ENCODE data around the gene KNDC1. TPM values are rescaled to one million over a fixed set of nuclear protein-coding genes. Genes with fewer than 3 reads are reported as not detected.

KNDC1 gene
- polyA plus RNA-seq, 6 donors from 2014 or later = 0.04 to 0.08 (median 0.08) TPM; not detected in 3

DNA sequence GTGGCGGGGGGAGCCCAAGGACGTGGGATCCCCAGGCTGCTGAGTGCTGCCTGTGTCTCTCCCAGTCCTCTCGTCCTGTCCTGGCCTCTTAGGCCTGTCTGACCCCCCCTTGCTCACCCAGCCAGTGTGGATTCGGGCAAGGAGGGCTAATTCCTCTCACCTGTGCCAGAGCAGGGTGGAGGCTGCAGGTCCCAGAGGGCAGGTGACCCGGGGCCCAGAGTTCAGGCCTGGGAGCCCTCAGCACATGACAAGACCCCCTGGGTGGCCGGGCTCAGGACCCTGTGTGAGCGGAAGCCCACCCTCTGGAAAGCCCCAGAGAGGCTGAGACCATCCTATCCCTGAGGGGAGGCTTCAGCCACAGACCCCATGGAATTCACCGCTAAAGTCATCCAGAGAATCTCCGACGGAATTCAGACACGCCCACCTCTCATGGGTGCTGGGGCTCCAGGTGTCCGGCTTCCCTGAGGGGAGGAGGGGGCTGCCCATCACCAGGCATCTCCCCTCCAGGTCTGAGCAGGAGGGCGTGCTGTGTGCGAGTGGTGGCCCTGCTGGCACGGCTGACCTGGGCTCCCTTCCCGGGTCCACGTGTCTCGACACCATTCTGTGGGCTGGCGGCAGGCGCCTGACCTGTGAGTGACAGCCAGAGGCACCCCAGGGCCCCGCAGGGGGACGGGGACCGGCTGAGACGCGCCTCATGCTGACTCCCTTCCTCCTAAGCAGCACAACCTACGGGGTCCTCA, 5.0 kb downstream of the KNDC1 start:
- peaks cover 12 to 50% (median 31%) of the 10 kb centered on the region in 3 donors for H3K27me3 Mint-ChIP-seq

DNA sequence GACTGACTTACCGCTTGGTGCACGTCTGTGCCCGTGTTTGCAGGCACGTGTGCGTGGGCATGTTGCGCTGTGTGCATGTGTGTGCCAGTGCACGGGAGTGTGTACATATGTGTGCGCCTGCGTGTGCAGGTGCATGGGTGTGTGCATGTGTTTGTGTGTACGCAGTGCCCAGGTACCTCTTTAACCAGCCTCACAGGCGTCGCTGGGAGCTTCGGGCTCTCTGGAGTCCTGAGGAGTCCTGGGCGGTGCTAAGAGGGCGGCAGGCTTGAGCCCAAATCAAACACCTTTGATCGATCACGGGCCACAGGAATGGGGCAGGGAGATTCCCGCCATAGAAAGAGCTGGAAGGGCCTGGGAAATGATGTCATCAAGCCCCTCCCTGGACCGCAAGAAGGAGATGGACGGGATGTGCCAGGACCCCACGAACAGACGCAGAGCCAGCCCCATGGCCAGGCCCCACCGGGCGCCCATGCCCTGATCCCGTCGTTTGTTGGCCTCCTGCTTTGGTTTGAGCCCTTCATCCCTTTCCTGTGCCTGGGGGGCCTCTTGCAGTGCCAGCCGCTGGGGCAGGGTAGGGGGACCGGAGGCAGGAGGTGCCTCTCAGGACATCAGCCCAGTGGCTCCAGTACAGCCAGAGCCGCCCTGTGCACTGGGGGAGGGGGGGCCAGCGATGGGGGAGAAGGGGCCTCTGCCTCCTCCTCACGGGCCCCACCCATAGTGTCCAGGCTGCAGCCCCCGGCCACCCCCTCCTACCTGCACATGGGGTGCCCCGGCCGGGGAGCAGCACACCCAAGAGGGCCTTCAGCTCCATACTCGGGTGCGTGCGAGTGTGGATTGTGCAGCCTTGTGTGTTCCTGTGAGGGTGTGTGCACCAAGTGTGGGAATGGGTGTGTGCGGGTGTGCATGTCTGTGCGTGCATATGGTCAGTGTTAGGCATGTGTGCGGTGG, 5.8 kb downstream of the KNDC1 start:
- DNase-seq = no peak
- no peak for ATAC-seq (ENCODE audit: low read depth in 2 of 2)
- peaks cover 12 to 51% (median 31%) of the 10 kb centered on the region in 3 donors for H3K27me3 Mint-ChIP-seq
- peaks cover 0 to 8% of the 10 kb centered on the region in 2 donors for H3K36me3 Mint-ChIP-seq
- peak overlapping the region in 1 of 8 donors; percentile 45 for H3K4me3 Mint-ChIP-seq
- no peak overlapping the region for H3K27ac Mint-ChIP-seq
- H3K4me1 Mint-ChIP-seq = peaks cover 0 to 4% (median 2%) of the 10 kb centered on the region in 3 donors
- H3K9me3 Mint-ChIP-seq = peaks cover 0 to 1% (median 0%) of the 10 kb centered on the region in 7 donors

More for the DNA sequence above, 5.0 kb downstream of the KNDC1 start:
- Mint-ChIP-seq H3K9me3 (peaks cover 0 to 1% (median 0%) of the 10 kb centered on the region in 7 donors), H3K36me3 (peaks cover 0 to 8% of the 10 kb centered on the region in 2 donors), H3K27ac (no peak overlapping the region), H3K4me3 (no peak overlapping the region), H3K4me1 (peaks cover 0 to 4% (median 2%) of the 10 kb centered on the region in 3 donors)
- no peak for ATAC-seq (ENCODE audit: low read depth in 2 of 2)
- DNase-seq = no peak

DNA sequence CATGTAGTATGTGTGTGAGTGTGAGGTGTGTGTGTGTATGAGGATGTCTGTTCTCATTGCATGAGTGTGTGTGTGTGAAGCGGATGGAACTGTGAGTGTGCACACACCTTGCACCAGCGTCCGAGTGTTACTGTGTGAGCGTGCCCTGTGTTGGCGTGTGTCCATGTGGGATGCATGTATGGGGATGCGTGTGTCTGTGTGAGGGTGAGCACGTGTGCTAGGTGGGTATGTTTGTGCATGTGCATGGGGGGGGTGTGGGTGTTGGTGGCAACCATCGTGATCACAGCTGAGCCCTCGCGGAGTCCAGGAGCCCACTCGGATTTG, 6.4 kb downstream of the KNDC1 start:
- Mint-ChIP-seq H3K4me1 (peaks cover 0 to 4% (median 0%) of the 10 kb centered on the region in 3 donors), H3K4me3 (no peak overlapping the region), H3K9me3 (peaks cover 0 to 1% (median 0%) of the 10 kb centered on the region in 7 donors), H3K36me3 (peaks cover 0 to 8% of the 10 kb centered on the region in 2 donors), H3K27ac (no peak overlapping the region), H3K27me3 (peaks cover 12 to 45% (median 31%) of the 10 kb centered on the region in 3 donors)
- ATAC-seq (ENCODE audit: low read depth in 2 of 2) = no peak
- no peak for DNase-seq

DNA sequence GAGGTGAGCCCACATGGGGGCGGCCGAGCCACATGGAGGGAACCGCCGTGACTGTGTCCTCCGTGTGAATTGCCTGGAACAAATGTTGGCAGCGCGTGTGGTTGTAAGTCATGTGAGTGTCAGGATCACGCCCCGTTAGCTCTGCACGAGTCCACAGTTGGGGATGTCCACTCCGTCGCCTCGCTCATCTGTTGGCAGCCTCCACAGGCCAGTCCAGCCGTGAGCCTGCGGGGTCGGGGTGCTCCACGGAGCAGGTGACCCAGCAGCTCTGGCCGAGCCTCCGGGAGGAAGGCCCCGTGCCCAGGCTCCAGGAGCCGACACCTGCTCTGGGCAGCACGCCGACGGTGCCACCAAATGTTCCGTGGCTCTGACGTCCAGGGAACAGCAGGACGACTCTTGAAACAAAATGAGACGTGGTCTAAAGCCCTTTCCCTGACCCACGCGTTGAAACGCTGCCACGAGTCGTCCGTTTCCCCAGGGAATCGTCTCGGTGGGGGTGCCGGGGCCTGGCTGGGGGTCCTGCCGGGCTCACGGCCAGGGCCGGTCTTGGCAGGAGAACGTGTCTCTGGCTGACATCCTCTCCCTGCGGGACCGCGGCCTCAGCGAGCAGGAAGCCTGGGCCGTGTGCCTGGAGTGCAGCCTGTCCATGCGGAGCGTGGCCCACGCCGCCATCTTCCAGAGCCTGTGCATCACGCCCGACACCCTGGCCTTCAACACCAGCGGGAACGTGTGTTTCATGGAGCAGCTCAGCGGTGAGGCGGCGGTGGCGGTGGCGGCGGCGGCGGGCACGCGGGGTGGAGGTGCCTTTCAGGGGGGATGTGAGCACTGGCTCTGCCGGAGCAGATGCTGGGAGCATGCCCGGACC, 7.0 kb downstream of the KNDC1 start:
- no peak overlapping the region for H3K27ac Mint-ChIP-seq
- no peak for ATAC-seq (ENCODE audit: low read depth in 2 of 2)
- H3K27me3 Mint-ChIP-seq = peaks cover 12 to 42% (median 32%) of the 10 kb centered on the region in 3 donors
- no peak overlapping the region for H3K4me3 Mint-ChIP-seq
- no peak for DNase-seq
- peaks cover 0 to 8% of the 10 kb centered on the region in 2 donors for H3K36me3 Mint-ChIP-seq
- peaks cover 0 to 4% (median 0%) of the 10 kb centered on the region in 3 donors for H3K4me1 Mint-ChIP-seq
- H3K9me3 Mint-ChIP-seq = peaks cover 0 to 3% (median 0%) of the 10 kb centered on the region in 7 donors

DNA sequence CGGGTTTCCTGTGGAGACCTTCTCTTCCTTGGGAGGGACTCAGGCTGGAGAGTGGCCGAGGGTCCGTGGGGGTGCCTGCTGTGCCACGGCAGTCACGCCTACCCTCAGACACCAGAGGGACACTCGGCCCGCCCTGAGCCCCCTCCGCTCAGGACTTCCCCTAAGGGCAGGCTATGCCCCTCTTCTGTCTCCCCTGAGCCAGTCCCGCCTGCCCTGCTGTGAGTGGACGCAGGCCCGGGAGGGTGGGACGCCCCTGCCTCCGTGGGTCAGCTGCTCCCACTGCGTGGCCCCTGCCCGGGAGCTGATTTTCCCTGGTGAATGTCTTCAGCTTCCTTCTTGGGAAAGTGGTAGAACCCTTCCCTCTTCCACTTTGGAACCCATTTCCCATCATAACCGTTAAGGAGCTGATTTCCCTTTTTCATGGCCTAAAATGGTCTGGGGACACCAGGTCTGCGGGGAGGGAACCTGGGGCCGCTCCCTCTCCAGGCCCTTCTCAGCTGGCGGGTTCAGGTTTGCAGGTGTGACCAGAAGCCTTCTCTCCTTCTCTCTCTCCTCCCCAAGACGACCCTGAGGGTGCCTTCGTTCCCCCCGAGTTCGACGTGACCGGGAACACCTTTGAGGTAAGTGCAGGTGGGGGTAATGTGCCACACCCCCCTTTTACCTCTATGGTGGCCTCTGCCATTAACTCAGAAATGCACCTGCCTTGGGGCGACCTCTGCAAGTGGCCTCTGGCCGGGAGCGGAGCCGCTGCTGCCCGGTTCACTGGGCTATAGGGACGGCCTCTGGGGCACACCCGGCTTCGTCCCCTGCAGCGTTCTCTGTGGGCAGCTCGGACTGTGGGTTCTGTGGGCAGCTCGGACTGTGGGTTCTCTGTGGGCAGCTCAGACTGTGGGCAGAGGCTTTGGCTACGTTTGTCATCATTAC, 7.9 kb downstream of the KNDC1 start:
- Mint-ChIP-seq H3K27me3 (peaks cover 5 to 40% (median 31%) of the 10 kb centered on the region in 3 donors), H3K4me3 (no peak overlapping the region), H3K4me1 (peaks cover 0 to under 1% (median 0%) of the 10 kb centered on the region in 3 donors), H3K9me3 (peaks cover 0 to 3% (median 0%) of the 10 kb centered on the region in 7 donors), H3K27ac (no peak overlapping the region), H3K36me3 (peaks cover 0 to 3% of the 10 kb centered on the region in 2 donors)
- ATAC-seq (ENCODE audit: low read depth in 2 of 2) (no peak), DNase-seq (no peak)

DNA sequence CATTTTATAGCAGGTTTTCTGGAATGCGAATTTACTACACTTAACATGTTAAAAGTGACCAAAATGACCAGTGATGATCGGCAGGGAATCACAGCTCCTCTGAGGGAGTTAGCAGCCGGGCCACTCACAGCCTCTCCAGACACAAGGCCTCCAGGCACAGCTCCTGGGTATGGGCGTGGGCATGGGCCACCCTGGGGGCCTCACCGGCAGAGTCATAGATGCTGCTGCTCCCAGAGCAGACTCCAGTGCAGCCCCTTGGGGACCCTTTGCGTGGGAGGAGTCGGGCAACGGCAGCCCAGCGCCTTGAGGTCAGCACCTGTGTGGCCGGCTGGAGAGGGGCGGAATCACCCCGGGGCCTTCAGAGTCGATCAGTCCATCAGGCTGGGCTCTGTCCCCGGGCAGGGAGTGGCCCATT, 8.6 kb downstream of the KNDC1 start:
- no peak for ATAC-seq (ENCODE audit: low read depth in 2 of 2)
- H3K9me3 Mint-ChIP-seq = peaks cover 0 to 3% (median 0%) of the 10 kb centered on the region in 7 donors
- H3K27ac Mint-ChIP-seq = no peak overlapping the region
- no peak for DNase-seq
- H3K4me3 Mint-ChIP-seq = no peak overlapping the region
- H3K27me3 Mint-ChIP-seq = peaks cover under 1 to 40% (median 30%) of the 10 kb centered on the region in 3 donors
- no peaks in the 10 kb centered on the region for H3K4me1 Mint-ChIP-seq
- H3K36me3 Mint-ChIP-seq = no peaks in the 10 kb centered on the region

DNA sequence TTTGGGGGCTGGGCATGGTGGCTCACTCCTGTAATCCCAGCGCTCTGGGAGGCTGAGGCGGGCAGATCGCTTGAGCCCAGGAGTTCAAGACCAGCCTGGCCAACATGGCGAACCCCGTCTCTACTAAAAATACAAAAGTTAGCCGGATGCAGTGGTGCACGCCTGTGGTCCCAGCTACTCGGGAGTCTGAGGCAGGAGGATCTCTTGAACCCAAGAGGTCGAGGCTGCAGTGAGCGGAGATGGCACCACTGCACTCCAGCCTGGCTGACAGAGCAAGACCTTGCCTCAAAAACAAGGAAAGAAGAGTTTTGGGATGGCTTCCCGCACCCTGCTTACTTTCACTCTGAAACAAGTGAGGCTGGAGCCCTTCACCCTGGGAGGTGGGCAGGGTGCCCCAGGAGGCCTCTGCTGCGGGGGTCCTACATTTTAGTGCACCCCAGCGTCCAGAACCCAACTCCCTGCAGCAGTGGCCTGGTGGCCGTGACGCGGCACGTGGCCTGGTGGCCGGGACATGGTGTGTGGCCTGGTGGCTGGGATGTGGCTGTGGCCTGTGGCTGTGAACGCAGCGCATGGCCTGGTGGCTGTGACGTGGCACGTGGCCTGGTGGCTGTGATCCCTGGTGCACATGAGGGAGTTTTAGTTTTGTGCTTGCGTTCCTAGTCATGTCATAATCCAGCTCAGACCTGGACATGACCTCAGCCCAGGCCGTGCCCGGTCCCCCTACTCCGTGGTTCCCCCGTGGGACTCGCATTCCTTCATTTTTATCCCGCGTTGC, 9.3 kb downstream of the KNDC1 start:
- peaks cover 0 to 2% (median 1%) of the 10 kb centered on the region in 3 donors for H3K4me1 Mint-ChIP-seq
- ATAC-seq (ENCODE audit: low read depth in 2 of 2) (no peak), DNase-seq (no peak)
- H3K27ac Mint-ChIP-seq = peak overlapping the region in 2 of 6 donors; percentile 81 to 89
- peaks cover 0 to 4% of the 10 kb centered on the region in 2 donors for H3K36me3 Mint-ChIP-seq
- H3K27me3 Mint-ChIP-seq = peaks cover 0 to 41% (median 33%) of the 10 kb centered on the region in 3 donors
- peak overlapping the region in 1 of 8 donors; percentile 20 for H3K4me3 Mint-ChIP-seq
- H3K9me3 Mint-ChIP-seq = peaks cover 0 to 3% (median under 1%) of the 10 kb centered on the region in 7 donors

DNA sequence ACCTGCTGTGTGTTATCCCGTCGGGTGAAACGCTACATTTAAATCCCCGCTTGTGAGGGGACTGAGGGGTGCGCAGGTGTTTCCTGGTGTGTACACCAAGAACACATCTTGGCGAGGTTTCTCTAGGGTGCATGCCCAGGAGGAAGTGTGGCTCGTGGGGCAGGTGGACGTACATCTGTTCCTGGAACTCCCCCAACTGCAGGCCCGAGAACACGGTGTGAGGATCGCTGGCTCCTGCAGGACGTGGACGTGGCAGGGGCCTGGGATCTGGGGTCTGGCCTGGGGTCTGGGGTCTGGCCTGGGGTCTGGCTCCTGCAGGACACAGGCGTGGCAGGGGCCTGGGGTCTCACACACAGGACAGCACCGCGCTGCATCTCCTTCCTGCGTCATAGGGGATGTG, 10.1 kb downstream of the KNDC1 start:
- Mint-ChIP-seq H3K27me3 (peaks cover 0 to 47% (median 40%) of the 10 kb centered on the region in 3 donors), H3K9me3 (peaks cover 0 to 7% (median 2%) of the 10 kb centered on the region in 7 donors), H3K36me3 (peaks cover 0 to 10% of the 10 kb centered on the region in 2 donors), H3K4me1 (peaks cover 0 to 7% (median 4%) of the 10 kb centered on the region in 3 donors), H3K27ac (peak overlapping the region in 2 of 6 donors; percentile 81 to 89), H3K4me3 (no peak overlapping the region)
- ATAC-seq (ENCODE audit: low read depth in 2 of 2) (peak in 1 of 2 donors; percentile 20), DNase-seq (no peak)

DNA sequence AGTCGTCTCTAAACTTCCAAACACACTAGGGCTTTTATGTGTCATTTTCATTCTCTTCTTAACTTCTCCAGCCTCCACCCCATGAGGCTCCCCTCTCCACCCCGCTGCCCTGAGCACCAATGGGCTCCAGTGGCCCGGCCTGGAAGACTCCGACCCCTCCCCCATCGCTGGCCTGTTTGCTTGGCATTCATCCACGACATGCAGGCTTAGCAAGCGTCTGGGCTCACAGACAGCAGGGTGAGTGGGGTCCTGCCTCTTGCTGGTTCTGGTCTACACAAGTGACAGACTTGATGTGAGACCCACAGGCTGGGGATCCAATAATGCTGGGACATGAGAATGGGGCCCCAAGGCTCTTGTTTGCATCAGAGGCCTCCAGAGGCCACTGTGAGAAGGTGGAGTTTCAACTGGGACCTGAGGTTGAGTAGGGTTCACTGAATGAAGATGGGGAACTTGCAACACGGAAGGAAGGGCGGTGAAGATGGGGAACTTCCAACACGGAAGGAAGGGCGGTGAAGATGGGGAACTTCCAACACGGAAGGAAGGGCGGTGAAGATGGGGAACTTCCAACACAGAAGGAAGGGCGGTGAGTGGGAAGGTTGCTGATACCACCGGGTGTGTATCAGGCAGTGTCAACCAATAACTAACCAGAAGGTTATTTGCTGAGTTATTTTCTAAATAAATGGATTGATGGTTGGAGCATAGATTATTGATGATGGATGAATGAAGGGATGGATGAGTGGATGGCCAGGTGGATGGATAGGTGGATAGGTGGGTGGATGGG, 14.0 kb downstream of the KNDC1 start:
- H3K4me1 Mint-ChIP-seq = peaks cover 0 to 16% (median 4%) of the 10 kb centered on the region in 3 donors
- ATAC-seq (ENCODE audit: low read depth in 2 of 2) (peak; percentile 28 to 43), DNase-seq (no peak)
- peaks cover 0 to 10% of the 10 kb centered on the region in 2 donors for H3K36me3 Mint-ChIP-seq
- H3K27ac Mint-ChIP-seq = peak overlapping the region in 2 of 6 donors; percentile 92
- peaks cover 6 to 40% (median 35%) of the 10 kb centered on the region in 3 donors for H3K27me3 Mint-ChIP-seq
- peak overlapping the region in 2 of 8 donors; percentile 37 to 47 for H3K4me3 Mint-ChIP-seq
- peaks cover 0 to 21% (median 2%) of the 10 kb centered on the region in 7 donors for H3K9me3 Mint-ChIP-seq

DNA sequence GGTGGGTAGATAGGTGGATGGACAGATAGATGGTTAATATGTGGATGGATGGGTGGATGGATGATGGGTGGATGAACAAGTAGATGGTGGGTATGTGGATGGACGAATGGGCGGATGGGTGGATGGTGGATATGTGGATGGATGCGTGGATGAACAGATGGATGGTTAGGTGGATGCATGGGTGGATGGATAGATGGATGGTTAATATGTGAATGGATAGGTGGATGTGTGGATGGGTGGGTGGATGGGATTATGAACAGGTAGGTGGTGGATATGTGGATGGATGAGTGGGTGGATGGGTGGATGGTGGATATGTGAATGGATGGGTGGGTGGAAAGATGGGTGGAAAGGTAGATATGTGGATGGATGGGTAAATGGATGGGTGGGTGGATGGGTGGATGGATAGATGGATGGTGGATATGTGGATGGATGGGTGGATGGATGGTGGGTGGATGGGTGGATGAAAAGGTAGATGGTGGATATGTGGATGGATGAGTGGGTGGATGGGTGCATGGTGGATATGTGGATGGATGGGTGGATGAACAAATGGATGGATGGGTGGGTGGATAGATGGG, 14.8 kb downstream of the KNDC1 start:
- Mint-ChIP-seq H3K9me3 (peaks cover 0 to 21% (median 2%) of the 10 kb centered on the region in 7 donors), H3K27ac (peak overlapping the region in 1 of 6 donors; percentile 92), H3K4me3 (peak overlapping the region in 2 of 8 donors; percentile 37 to 60), H3K27me3 (peaks cover 6 to 39% (median 35%) of the 10 kb centered on the region in 3 donors), H3K36me3 (peaks cover 0 to 10% of the 10 kb centered on the region in 2 donors), H3K4me1 (peaks cover 0 to 16% (median 4%) of the 10 kb centered on the region in 3 donors)
- ATAC-seq (ENCODE audit: low read depth in 2 of 2) = no peak
- DNase-seq = no peak

All from naive B cell (primary cell).